HepG2 (cell line): ENCODE measurements around the gene PRKG1. TPM values are rescaled to one million over a fixed set of nuclear protein-coding genes. Genes with fewer than 3 reads are reported as not detected.

ENCODE experiments used
- ATAC-seq: fragments of 200-7000 bp; cut with Tn5 transposase; 3 replicates; pipeline ENCODE4 v1.9.1; 2020; ENCODE audit warnings: mild to moderate bottlenecking, moderate library complexity
- BruUV-seq: library from RNA; stranded (reverse); fragments of 400-500 nt; replicated peaks from 2 replicates; lab custom pipeline; 2021; lab: Mats Ljungman, UMichigan
- CTCF ChIA-PET: fragments of 300-600 bp; formaldehyde crosslinking; extraction: SDS; loops from one replicate; lab custom pipeline; 2021; ENCODE audit warnings: low total read pairs, inconsistent platforms, low intra/inter-chr PET ratio; lab: Yijun Ruan, JAX
- POLR2A ChIA-PET: fragments of 350-600 bp; sonication (Branson Sonifier 250); formaldehyde crosslinking; loops from one replicate; lab custom pipeline; 2020; ENCODE audit warnings: antibody characterized with exemption, inconsistent platforms; lab: Yijun Ruan, JAX
- DNase-seq: peaks from one replicate; pipeline ENCODE4 v3.0.0-alpha.2; 2015; ENCODE audit warnings: low spot score
- FAIRE-seq: peaks from 3 replicates; lab custom pipeline; 2011; peaks lifted over from hg19 to GRCh38; lab: Jason Lieb, UNC
- H2AFZ ChIP-seq: one replicate; pipeline ENCODE4 v1.6.1; 2011; ENCODE audit warnings: low read length, inconsistent platforms
- H3K27ac ChIP-seq: fragments of 300-600 bp; 3 replicates; pipeline ENCODE4 v1.8.0; 2011; ENCODE audit warnings: mixed run types, mild to moderate bottlenecking, mixed read lengths, low read length, inconsistent platforms; ENCODE audit not compliant: insufficient read depth; ENCODE audit errors: extremely low read length
- H3K27me3 ChIP-seq, 2 experiments: fragments of 200-600 bp in 1 of 2; 2 replicates in 1 of 2; 3 replicates in 1 of 2; pipeline versions ENCODE4 v1.6.0 to v1.8.0; 2011; ENCODE audit warnings: low read length in 2 of 2, mild to moderate bottlenecking in 2 of 2, moderate library complexity in 2 of 2, inconsistent platforms in 1 of 2; ENCODE audit not compliant: insufficient read depth in 2 of 2, control insufficient read depth in 1 of 2
- H3K36me3 ChIP-seq, 2 experiments: fragments of 200-600 bp in 1 of 2; replicated peaks in 1 of 2; 2 replicates in 1 of 2; 3 replicates in 1 of 2; pipeline versions ENCODE4 v1.5.1 to v1.8.0; 2011; ENCODE audit warnings: low read length in 2 of 2, inconsistent platforms in 1 of 2; ENCODE audit not compliant: insufficient read depth in 2 of 2, control insufficient read depth in 1 of 2
- H3K4me1 ChIP-seq: 2 replicates; pipeline ENCODE4 v1.5.1; 2012; ENCODE audit warnings: low read length, inconsistent platforms; ENCODE audit not compliant: insufficient read depth
- H3K4me2 ChIP-seq: 2 replicates; pipeline ENCODE4 v1.6.0; 2011; ENCODE audit warnings: low read depth, low read length, inconsistent platforms
- H3K4me3 ChIP-seq, 3 experiments: fragments of 200-600 bp in 1 of 3; sonication (generic), shearing (Covaris generic) in 1 of 3; replicated peaks in 1 of 3; 2 replicates each; pipeline ENCODE4 v1.5.1; 2011 to 2016; ENCODE audit warnings: low read length in 3 of 3, inconsistent platforms in 2 of 3, low read depth in 2 of 3, mild to moderate bottlenecking in 2 of 3, control low read depth in 1 of 3, mixed read lengths in 1 of 3; ENCODE audit not compliant: insufficient read depth in 1 of 3
- H3K79me2 ChIP-seq: one replicate; pipeline ENCODE4 v1.6.1; 2011; ENCODE audit warnings: low read length, inconsistent platforms; ENCODE audit not compliant: insufficient read depth
- H3K9ac ChIP-seq: 2 replicates; pipeline ENCODE4 v1.6.0; 2011; ENCODE audit warnings: mild to moderate bottlenecking, low read depth, low read length, inconsistent platforms; ENCODE audit not compliant: insufficient read depth
- H3K9me3 ChIP-seq: 2 replicates; pipeline ENCODE4 v1.5.1; 2012; ENCODE audit warnings: mild to moderate bottlenecking, low read length
- H4K20me1 ChIP-seq: 2 replicates; pipeline ENCODE4 v1.6.0; 2011; ENCODE audit warnings: inconsistent platforms, mild to moderate bottlenecking, low read length, moderate library complexity; ENCODE audit not compliant: insufficient read depth
- ATAD3A ChIP-seq: sonication (generic); formaldehyde crosslinking; IDR thresholded peaks from 2 replicates; pipeline ENCODE4 v1.4.0; 2020; ENCODE audit warnings: missing genetic modification reagents
- FOXC1 ChIP-seq: sonication (generic); formaldehyde crosslinking; IDR thresholded peaks from 2 replicates; pipeline ENCODE4 v1.8.0; 2022; ENCODE audit warnings: mild to moderate bottlenecking, missing genetic modification reagents, borderline replicate concordance
- GABPB1 ChIP-seq: IDR thresholded peaks from 2 replicates; pipeline ENCODE4 v1.6.1; 2016; ENCODE audit warnings: mild to moderate bottlenecking, missing genetic modification reagents, moderate library complexity, missing compliant biosample characterization
- HCFC1 ChIP-seq: fragments of 150-350 bp; IDR thresholded peaks from 2 replicates; pipeline ENCODE4 v1.6.1; 2014; ENCODE audit warnings: low read depth, low read length
- HHEX ChIP-seq: IDR thresholded peaks from 2 replicates; pipeline ENCODE4 v1.6.1; 2016; ENCODE audit warnings: control low read depth
- HNRNPH1 ChIP-seq: fragments of 200-400 bp; formaldehyde crosslinking; optimal IDR thresholded peaks from 2 replicates; pipeline ENCODE3; 2017; ENCODE audit warnings: mild to moderate bottlenecking, low read depth, low read length
- HOXA3 ChIP-seq: sonication (generic); formaldehyde crosslinking; IDR thresholded peaks from 2 replicates; pipeline ENCODE4 v1.5.0; 2020; ENCODE audit warnings: missing genetic modification reagents
- IRF1 ChIP-seq: sonication (generic); formaldehyde crosslinking; IDR thresholded peaks from 2 replicates; pipeline ENCODE4 v1.4.0; 2020; ENCODE audit warnings: low read depth, mild to moderate bottlenecking, missing genetic modification reagents
- PAF1 ChIP-seq: IDR thresholded peaks from 2 replicates; pipeline ENCODE4 v1.6.1; 2016; ENCODE audit warnings: missing genetic modification reagents, missing compliant biosample characterization
- POGZ ChIP-seq: sonication (generic); formaldehyde crosslinking; IDR thresholded peaks from 2 replicates; pipeline ENCODE4 v1.4.0; 2020; ENCODE audit warnings: mild to moderate bottlenecking, missing genetic modification reagents
- RAD21 ChIP-seq: fragments of 450-650 bp; formaldehyde crosslinking; IDR thresholded peaks from 2 replicates; pipeline ENCODE4 v1.5.0; 2020; ENCODE audit warnings: mild to moderate bottlenecking
- SP5 ChIP-seq: IDR thresholded peaks from 2 replicates; pipeline ENCODE4 v1.6.1; 2016; ENCODE audit warnings: low read depth, borderline replicate concordance
- ZNF567 ChIP-seq: sonication (generic); formaldehyde crosslinking; IDR thresholded peaks from 2 replicates; pipeline ENCODE4 v1.8.1; 2023; ENCODE audit warnings: mild to moderate bottlenecking, missing genetic modification reagents, borderline replicate concordance
- ZNF670 ChIP-seq: sonication (generic); formaldehyde crosslinking; IDR thresholded peaks from 2 replicates; pipeline ENCODE4 v1.8.0; 2022; ENCODE audit warnings: mild to moderate bottlenecking, missing genetic modification reagents, borderline replicate concordance
- ZSCAN20 ChIP-seq: sonication (generic); formaldehyde crosslinking; IDR thresholded peaks from 2 replicates; pipeline ENCODE4 v1.4.0; 2020; ENCODE audit warnings: missing genetic modification reagents, mild to moderate bottlenecking, borderline replicate concordance
- ZSCAN30 ChIP-seq: sonication (generic); formaldehyde crosslinking; IDR thresholded peaks from 2 replicates; pipeline ENCODE4 v1.5.0; 2020; ENCODE audit warnings: mild to moderate bottlenecking, missing genetic modification reagents
- ZSCAN31 ChIP-seq: sonication (generic); formaldehyde crosslinking; IDR thresholded peaks from 2 replicates; pipeline ENCODE4 v1.5.0; 2020; ENCODE audit warnings: low read depth, mild to moderate bottlenecking, missing genetic modification reagents
- WGBS: methylation state at CpG from one replicate; pipeline ENCODE4 v1.1.6; 2017; ENCODE audit warnings: low lambda C conversion rate; 5-methylcytosine and 5-hydroxymethylcytosine counted together
- in situ Hi-C: cut with HindIII; loops from 2 replicates; pipeline ENCODE4 v1.10.0; 2017; ENCODE audit warnings: low pct_unique_long_range_greater_than_20kb; ENCODE audit not compliant: extremely low pct_ligation_motif_present
- intact Hi-C: fragments of 100-400 bp; cut with micrococcal nuclease; formaldehyde crosslinking; loops from one replicate; pipeline ENCODE4 v1.10.0; 2022; ENCODE audit not compliant: unreplicated experiment
- polyA plus RNA-seq, 8 experiments: library from polyadenylated mRNA; depleted of rRNA in 3 of 8; stranded (reverse) in 7 of 8; unstranded in 1 of 8; fragments of >200 nt; fragmentation: Illumina TruSeq in 4 of 8; extraction: Trizol in 4 of 8; gene quantifications; 2 replicates each; pipeline versions ENCODE4 v1.2.1 to v1.2.3, GENCODE V29; 2011 to 2016; ENCODE audit warnings: low read depth in 4 of 8, missing spikeins in 1 of 8, mixed read lengths in 1 of 8; ENCODE audit not compliant: insufficient read depth in 1 of 8
- total RNA-seq, 5 experiments: library from RNA; depleted of rRNA; stranded (reverse); fragments of >200 nt; fragmentation: Illumina TruSeq; extraction: Trizol; gene quantifications; 2 replicates each; pipeline ENCODE4 v1.2.3, GENCODE V29; 2016; ENCODE audit warnings: low read depth in 1 of 5
- TF ChIP-seq, protein P1 (sequence below): IDR thresholded peaks from 2 replicates; pipeline ENCODE4 v1.6.1; 2016
- TF ChIP-seq, protein P2 (sequence below): sonication (generic); formaldehyde crosslinking; IDR thresholded peaks from 2 replicates; pipeline ENCODE4 v1.4.0; 2020; ENCODE audit warnings: missing genetic modification reagents, borderline replicate concordance

The PRKG1 gene
- total and polyA plus RNA-seq, 2 of the 13 experiments (the other 11 are each of a cell fraction or from before 2014, with no cell fraction given) = 0.01 TPM; not detected in 1

GRCh38 chr10:51077074-51077473 lies 2.8 kb downstream of the PRKG1 start:
- intact Hi-C loops = loop anchor here (5.0 kb wide), 1 partner anchor 65 kb away; no protein-coding TSS in a partner anchor
- FAIRE-seq = no peak

More at GRCh38 chr10:51077074-51077473, 2.8 kb downstream of the PRKG1 start:
- in situ Hi-C loops = no loop called here
- WGBS = under 1% methylated on average over 3 of the region's 3 CpGs
- no TSS peak for BruUV-seq
- ChIA-PET CTCF (no interaction called here), POLR2A (no interaction called here)
- H3K4me3 ChIP-seq = no peak overlapping the region
- H4K20me1 ChIP-seq = no peaks in the 10 kb centered on the region
- ATAC-seq (no peak), DNase-seq (no peak)
- H3K27me3 ChIP-seq = peaks cover 3 to 30% of the 10 kb centered on the region in 2 experiments; a peak in 3 of 5 replicates
- H3K9me3 ChIP-seq = no peaks in the 10 kb centered on the region
- peaks cover 9% of the 10 kb centered on the region; the same call in 1 of the 2 replicates for H3K4me1 ChIP-seq
- H3K27ac ChIP-seq = no peak overlapping the region
- no peaks in the 10 kb centered on the region for H3K79me2 ChIP-seq
- no peak overlapping the region for H2AFZ ChIP-seq
- no peak overlapping the region for H3K4me2 ChIP-seq
- H3K9ac ChIP-seq = no peak overlapping the region
- H3K36me3 ChIP-seq = no peaks in the 10 kb centered on the region
- no peak for TF ChIP-seq ATAD3A (CRISPR knock-in tag)
- no peak for TF ChIP-seq ZSCAN30
- TF ChIP-seq FOXC1 (CRISPR knock-in tag) = no peak
- no peak for TF ChIP-seq RAD21 (CRISPR knock-in tag)
- no peak for TF ChIP-seq IRF1 (CRISPR knock-in tag)
- TF ChIP-seq ZSCAN20 (CRISPR knock-in tag) = no peak
- no peak for TF ChIP-seq GABPB1
- no peak for TF ChIP-seq HOXA3
- TF ChIP-seq POGZ = no peak
- no peak for TF ChIP-seq ZNF670
- TF ChIP-seq ZSCAN31 = no peak
- TF ChIP-seq, protein P1, sequence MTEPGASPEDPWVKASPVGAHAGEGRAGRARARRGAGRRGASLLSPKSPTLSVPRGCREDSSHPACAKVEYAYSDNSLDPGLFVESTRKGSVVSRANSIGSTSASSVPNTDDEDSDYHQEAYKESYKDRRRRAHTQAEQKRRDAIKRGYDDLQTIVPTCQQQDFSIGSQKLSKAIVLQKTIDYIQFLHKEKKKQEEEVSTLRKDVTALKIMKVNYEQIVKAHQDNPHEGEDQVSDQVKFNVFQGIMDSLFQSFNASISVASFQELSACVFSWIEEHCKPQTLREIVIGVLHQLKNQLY (CRISPR knock-in tag) = no peak
- no peak for TF ChIP-seq SP5
- no peak for TF ChIP-seq HNRNPH1
- TF ChIP-seq, protein P2, sequence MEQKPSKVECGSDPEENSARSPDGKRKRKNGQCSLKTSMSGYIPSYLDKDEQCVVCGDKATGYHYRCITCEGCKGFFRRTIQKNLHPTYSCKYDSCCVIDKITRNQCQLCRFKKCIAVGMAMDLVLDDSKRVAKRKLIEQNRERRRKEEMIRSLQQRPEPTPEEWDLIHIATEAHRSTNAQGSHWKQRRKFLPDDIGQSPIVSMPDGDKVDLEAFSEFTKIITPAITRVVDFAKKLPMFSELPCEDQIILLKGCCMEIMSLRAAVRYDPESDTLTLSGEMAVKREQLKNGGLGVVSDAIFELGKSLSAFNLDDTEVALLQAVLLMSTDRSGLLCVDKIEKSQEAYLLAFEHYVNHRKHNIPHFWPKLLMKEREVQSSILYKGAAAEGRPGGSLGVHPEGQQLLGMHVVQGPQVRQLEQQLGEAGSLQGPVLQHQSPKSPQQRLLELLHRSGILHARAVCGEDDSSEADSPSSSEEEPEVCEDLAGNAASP (CRISPR knock-in tag) = no peak
- TF ChIP-seq HHEX = no peak
- no peak for TF ChIP-seq ZNF567 (CRISPR knock-in tag)
- no peak for TF ChIP-seq HCFC1
- no peak for TF ChIP-seq PAF1 (CRISPR knock-in tag)
- TF ChIP-seq, all 625 proteins: peak for 0
